Measurements from ENCODE around the gene PCLO.
"Not testable (repeated sequence)": the region's sequence is repeated elsewhere in the genome, so short reads cannot be mapped to it uniquely, and the experiment has no call there.

The PCLO gene

GRCh38 chr7:82722946-82723345 is 439.7 kb downstream of the PCLO start:
- no peak for DNase-seq

- DNase-seq, result no peak
Measured at GRCh38 chr7:82715344-82715743, 447.3 kb downstream of the PCLO start.

GRCh38 chr7:82714883-82715282 is 447.8 kb downstream of the PCLO start:
- DNase-seq, result no peak

GRCh38 chr7:82713506-82713905 is 449.2 kb downstream of the PCLO start:
- no peak for DNase-seq

GRCh38 chr7:82706344-82706743 is 456.3 kb downstream of the PCLO start:
- DNase-seq, result not testable (repeated sequence)

- DNase-seq, result no peak
Measured at GRCh38 chr7:82705517-82706260, 457.0 kb downstream of the PCLO start.

- DNase-seq, result no peak
Measured at GRCh38 chr7:82704121-82704520, 458.6 kb downstream of the PCLO start.
